CD4-positive, alpha-beta T cell treated with Interferon alpha-2 for 1 hour (primary cell): ENCODE measurements around the gene OSBPL10.

ENCODE experiments used
- DNase-seq, 2 donors: peaks; one replicate each; pipeline ENCODE4 v3.0.0-alpha.2; 2020 to 2022

The OSBPL10 gene

GRCh38 chr3:31955581-31955980 is 25.5 kb downstream of the OSBPL10 start:
- no peak for DNase-seq

GRCh38 chr3:31953636-31954035 is 27.4 kb downstream of the OSBPL10 start:
- DNase-seq = no peak

- no peak for DNase-seq
Observed at GRCh38 chr3:31953091-31953490, 28.0 kb downstream of the OSBPL10 start.

GRCh38 chr3:31952205-31952604 is 28.9 kb downstream of the OSBPL10 start:
- DNase-seq = peak in 1 of 2 donors; percentile 50

- DNase-seq = no peak
Observed at GRCh38 chr3:31948280-31948679, 32.8 kb downstream of the OSBPL10 start.

- no peak for DNase-seq
Observed at GRCh38 chr3:31947671-31948091, 33.4 kb downstream of the OSBPL10 start.

GRCh38 chr3:31947162-31947561 is 33.9 kb downstream of the OSBPL10 start:
- DNase-seq = no peak

GRCh38 chr3:31946484-31947081 is 34.5 kb downstream of the OSBPL10 start:
- DNase-seq = no peak

GRCh38 chr3:31945738-31946052 is 35.4 kb downstream of the OSBPL10 start:
- no peak for DNase-seq

GRCh38 chr3:31943041-31943440 is 38.0 kb downstream of the OSBPL10 start:
- DNase-seq = no peak

- no peak for DNase-seq
Observed at GRCh38 chr3:31942446-31942845, 38.6 kb downstream of the OSBPL10 start.

GRCh38 chr3:31937225-31937624 is 43.8 kb downstream of the OSBPL10 start:
- no peak for DNase-seq

- no peak for DNase-seq
Observed at GRCh38 chr3:31936420-31937060, 44.5 kb downstream of the OSBPL10 start.

- no peak for DNase-seq
Observed at GRCh38 chr3:31934866-31935265, 46.2 kb downstream of the OSBPL10 start.

- DNase-seq = no peak
Observed at GRCh38 chr3:31934018-31934417, 47.0 kb downstream of the OSBPL10 start.

GRCh38 chr3:31932990-31933389 is 48.1 kb downstream of the OSBPL10 start:
- no peak for DNase-seq

GRCh38 chr3:31929826-31930502 is 51.1 kb downstream of the OSBPL10 start:
- no peak for DNase-seq

GRCh38 chr3:31927811-31928210 is 53.3 kb downstream of the OSBPL10 start:
- no peak for DNase-seq

GRCh38 chr3:31926543-31926942 is 54.5 kb downstream of the OSBPL10 start:
- DNase-seq = no peak

- no peak for DNase-seq
Observed at GRCh38 chr3:31925271-31925630, 55.8 kb downstream of the OSBPL10 start.

- DNase-seq = no peak
Observed at GRCh38 chr3:31924610-31925270, 56.3 kb downstream of the OSBPL10 start.

- no peak for DNase-seq
Observed at GRCh38 chr3:31922962-31923361, 58.1 kb downstream of the OSBPL10 start.

- no peak for DNase-seq
Observed at GRCh38 chr3:31921837-31922236, 59.2 kb downstream of the OSBPL10 start.

GRCh38 chr3:31920310-31920709 is 60.8 kb downstream of the OSBPL10 start:
- no peak for DNase-seq
